CD4-positive, alpha-beta T cell treated with Interleukin-1 beta for 1 hour (primary cell): ENCODE data around the gene ADIRF.
"Not testable (repeated sequence)": the region's sequence is repeated elsewhere in the genome, so short reads cannot be mapped to it uniquely, and the experiment has no call there.

Source experiments
- DNase-seq, 2 donors: peaks; one replicate each; pipeline ENCODE4 v3.0.0-alpha.2; 2020 to 2022

The ADIRF gene

DNA sequence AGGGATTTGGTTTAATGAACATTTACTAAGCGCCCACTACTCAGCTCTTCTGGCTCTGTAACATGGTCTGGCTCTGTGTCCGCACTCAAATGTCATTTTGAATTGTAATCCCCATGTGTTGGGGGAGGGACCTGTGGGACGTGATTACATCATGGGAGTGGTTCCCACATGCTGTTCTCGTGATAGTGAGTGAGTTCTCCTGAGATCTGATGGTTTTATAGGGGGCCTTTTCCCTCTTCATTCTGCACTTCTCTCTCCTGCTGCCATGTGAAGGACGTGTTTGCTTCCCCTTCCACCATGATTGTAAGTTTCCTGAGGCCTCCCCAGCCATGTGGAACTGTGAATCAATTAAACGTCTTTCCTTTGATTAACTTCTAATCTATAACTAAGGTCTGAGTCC, 12.7 kb downstream of the ADIRF start:
- DNase-seq = not testable (repeated sequence)

DNA sequence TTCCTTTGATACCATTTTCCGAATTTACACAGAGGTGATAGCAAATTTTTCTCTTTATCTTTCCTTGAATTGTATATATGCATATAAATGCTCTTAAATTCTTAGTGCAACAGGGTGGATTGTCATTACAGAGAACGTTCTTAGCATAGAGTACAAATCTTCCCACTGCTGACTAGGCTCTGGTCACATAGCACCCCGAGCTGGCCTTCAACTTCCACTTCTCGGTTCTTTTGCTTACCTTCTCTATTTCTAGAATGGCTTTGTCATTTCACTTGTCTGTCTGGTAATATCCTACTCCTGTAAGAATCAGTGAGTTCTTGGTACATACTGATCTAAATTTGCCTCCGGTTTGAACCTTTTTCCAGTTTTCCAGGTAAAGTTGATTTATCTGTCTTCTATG, 13.4 kb downstream of the ADIRF start:
- DNase-seq = no peak

- not testable (repeated sequence) for DNase-seq
Observed at GRCh38 chr10:86984498-86984897, 16.2 kb downstream of the ADIRF start.

DNA sequence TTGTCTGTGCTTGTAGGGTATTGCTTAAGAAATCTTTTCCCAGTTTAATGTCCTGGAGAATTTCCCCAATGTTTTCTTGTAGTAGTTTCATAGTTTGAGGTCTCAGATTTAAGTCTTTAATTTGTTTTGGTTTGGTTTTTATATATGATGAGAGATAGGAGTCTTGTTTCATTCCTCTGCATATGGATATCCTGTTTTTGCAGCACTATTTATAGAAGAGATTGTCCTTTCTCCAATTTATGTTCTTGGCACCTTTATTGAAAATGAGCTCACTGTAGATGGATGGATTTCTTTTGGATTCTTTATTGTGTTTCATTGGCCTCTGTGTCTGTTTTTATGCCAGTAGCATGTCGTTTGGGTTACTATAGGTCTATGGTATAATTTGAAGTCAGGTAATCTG, 20.2 kb downstream of the ADIRF start:
- no peak for DNase-seq

- not testable (repeated sequence) for DNase-seq
Observed at GRCh38 chr10:86991362-86991761, 23.1 kb downstream of the ADIRF start.

- no peak for DNase-seq
Observed at GRCh38 chr10:86992456-86992855, 24.2 kb downstream of the ADIRF start.

- no peak for DNase-seq
Observed at GRCh38 chr10:86992929-86993328, 24.6 kb downstream of the ADIRF start.

- peak in 1 of 2 donors; percentile 8 for DNase-seq
Observed at GRCh38 chr10:86999802-87000403, 31.6 kb downstream of the ADIRF start.

GRCh38 chr10:87000491-87000890, 32.2 kb downstream of the ADIRF start:
- DNase-seq = no peak

DNA sequence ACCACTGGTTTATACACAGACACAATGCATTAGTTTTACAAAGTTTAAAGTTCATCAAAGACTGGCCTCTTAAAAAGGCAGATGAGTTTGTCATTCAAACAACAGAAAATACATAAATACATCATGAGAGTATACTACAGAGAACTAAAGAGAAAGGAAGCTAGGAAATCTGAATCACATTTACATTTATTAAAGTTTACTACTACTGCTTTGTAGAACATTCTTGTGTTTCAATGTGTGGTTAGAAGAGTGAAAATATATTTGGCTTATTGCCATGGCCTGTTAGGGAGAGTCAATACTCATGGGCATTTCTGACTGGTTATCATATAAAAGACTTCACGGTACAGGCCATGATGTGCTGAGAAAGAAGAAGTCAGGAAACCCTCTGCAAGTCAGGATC, 38.8 kb downstream of the ADIRF start:
- not testable (repeated sequence) for DNase-seq

- DNase-seq = not testable (repeated sequence)
Observed at GRCh38 chr10:87007674-87008073, 39.4 kb downstream of the ADIRF start.

- not testable (repeated sequence) for DNase-seq
Observed at GRCh38 chr10:87008303-87008702, 40.0 kb downstream of the ADIRF start.

- DNase-seq = not testable (repeated sequence)
Observed at GRCh38 chr10:87009134-87009696, 40.9 kb downstream of the ADIRF start.

- DNase-seq = not testable (repeated sequence)
Observed at GRCh38 chr10:87013528-87013927, 45.2 kb downstream of the ADIRF start.

- not testable (repeated sequence) for DNase-seq
Observed at GRCh38 chr10:87014986-87015716, 46.9 kb downstream of the ADIRF start.

DNA sequence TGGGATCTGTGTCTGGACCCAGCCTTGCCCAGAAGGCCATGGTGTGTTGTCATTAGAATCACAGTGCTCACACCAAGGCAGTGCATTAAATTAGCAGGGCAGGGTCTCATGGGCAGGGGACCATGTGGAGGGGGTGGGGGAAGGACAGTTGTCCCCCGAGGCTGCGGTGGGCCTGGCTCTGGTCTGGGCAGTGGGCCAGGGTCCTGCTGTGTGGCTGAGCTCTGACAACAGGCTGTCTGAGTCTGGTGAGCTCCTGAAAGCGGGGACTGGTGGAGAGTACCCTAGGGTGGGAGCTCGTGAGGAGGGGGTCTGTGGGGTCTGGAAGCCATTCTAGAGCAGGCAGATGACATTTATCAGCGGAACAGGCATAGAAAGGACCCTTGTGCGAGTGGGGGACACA, 49.8 kb downstream of the ADIRF start:
- not testable (repeated sequence) for DNase-seq

DNA sequence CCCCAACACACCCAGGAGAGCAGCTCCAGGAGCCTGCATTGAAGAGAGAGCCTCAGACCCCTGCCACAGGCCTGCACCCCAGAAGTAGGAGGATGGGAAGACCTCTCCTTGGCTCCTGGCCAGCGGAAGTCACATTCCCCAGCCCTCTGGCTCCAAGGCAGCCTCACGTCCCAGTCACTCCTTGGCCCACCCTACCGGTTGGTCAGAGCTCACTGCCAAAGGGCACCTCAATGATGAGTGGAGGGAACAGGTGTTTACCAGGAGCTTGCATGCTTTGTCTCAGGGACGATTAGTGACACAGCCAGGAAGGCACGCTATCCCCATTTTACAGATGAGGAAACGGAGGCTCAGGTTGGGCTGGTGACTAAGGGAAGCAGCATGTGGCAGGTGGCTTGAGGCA, 50.8 kb downstream of the ADIRF start:
- DNase-seq = not testable (repeated sequence)

- DNase-seq = not testable (repeated sequence)
Observed at GRCh38 chr10:87019504-87019903, 51.2 kb downstream of the ADIRF start.

GRCh38 chr10:87020056-87020455, 51.8 kb downstream of the ADIRF start, which contains the start of gene FAM25A:
Gene FAM25A, plus strand, starts transcription at chr10:87020294. Its CDS starts 31 bp downstream, at chr10:87020325.
- not testable (repeated sequence) for DNase-seq
